ENCODE data around the gene FAM120B.

Gene FAM120B

GRCh38 chr6:170360476-170360875 lies 53.9 kb downstream of the FAM120B start:
- ChIA-PET CTCF (no interaction called here), POLR2A (no interaction called here)
- TF ChIP-seq CTCF (IDR thresholded peaks at IDR 0.05; ENCODE audit: insufficient read depth, low read length, missing control alignments), result no peak
- H3K4me3 ChIP-seq (ENCODE audit: low read depth, low read length), result no peak overlapping the region
- DNase-seq (ENCODE audit: low read depth, low spot score), result no peak

GRCh38 chr6:170361335-170361734 lies 54.8 kb downstream of the FAM120B start:
- DNase-seq (ENCODE audit: low read depth, low spot score), result no peak
- no peak for TF ChIP-seq CTCF (IDR thresholded peaks at IDR 0.05; ENCODE audit: insufficient read depth, low read length, missing control alignments)
- ChIA-PET CTCF (no interaction called here), POLR2A (no interaction called here)
- H3K4me3 ChIP-seq (ENCODE audit: low read depth, low read length), result no peak overlapping the region

- no peak for TF ChIP-seq CTCF (IDR thresholded peaks at IDR 0.05; ENCODE audit: insufficient read depth, low read length, missing control alignments)
- ChIA-PET POLR2A (no interaction called here), CTCF (interaction anchor here (1.2 kb wide), 1 partner anchor 24 kb away, joined by 3 read pairs; no protein-coding TSS in a partner anchor)
- DNase-seq (ENCODE audit: low read depth, low spot score), result no peak
- no peak overlapping the region for H3K4me3 ChIP-seq (ENCODE audit: low read depth, low read length)
Measured at GRCh38 chr6:170362121-170362520, 55.6 kb downstream of the FAM120B start.

- TF ChIP-seq CTCF (IDR thresholded peaks at IDR 0.05; ENCODE audit: insufficient read depth, low read length, missing control alignments), result no peak
- H3K4me3 ChIP-seq (ENCODE audit: low read depth, low read length), result no peak overlapping the region
- ChIA-PET CTCF (interaction anchor here (0.6 to 1.2 kb wide), 2 partner anchors 25 to 519 kb away, joined by 3 read pairs; no protein-coding TSS in a partner anchor), POLR2A (no interaction called here)
- DNase-seq (ENCODE audit: low read depth, low spot score), result no peak
Measured at GRCh38 chr6:170363255-170363654, 56.7 kb downstream of the FAM120B start.

GRCh38 chr6:170365121-170365520 lies 58.6 kb downstream of the FAM120B start:
- no peak overlapping the region for H3K4me3 ChIP-seq (ENCODE audit: low read depth, low read length)
- CTCF ChIA-PET, result interaction anchor here (1.3 kb wide), 1 partner anchor 158 kb away, joined by 4 read pairs; no protein-coding TSS in a partner anchor
- DNase-seq (ENCODE audit: low read depth, low spot score), result no peak
- no peak for TF ChIP-seq CTCF (IDR thresholded peaks at IDR 0.05; ENCODE audit: insufficient read depth, low read length, missing control alignments)
- POLR2A ChIA-PET, result no interaction called here

GRCh38 chr6:170365593-170365992 lies 59.0 kb downstream of the FAM120B start:
- TF ChIP-seq CTCF (IDR thresholded peaks at IDR 0.05; ENCODE audit: insufficient read depth, low read length, missing control alignments), result no peak
- H3K4me3 ChIP-seq (ENCODE audit: low read depth, low read length), result no peak overlapping the region
- POLR2A ChIA-PET, result no interaction called here
- DNase-seq (ENCODE audit: low read depth, low spot score), result no peak
- CTCF ChIA-PET, result interaction anchor here (1.3 kb wide), 1 partner anchor 157 kb away, joined by 4 read pairs; no protein-coding TSS in a partner anchor
